Measurements from ENCODE around the gene DDX54.
"Not testable (repeated sequence)": the region's sequence is repeated elsewhere in the genome, so short reads cannot be mapped to it uniquely, and the experiment has no call there.

The DDX54 gene

GRCh38 chr12:113144806-113145205, 40.5 kb downstream of the DDX54 start:
- Histone ChIP-seq H3K9me3 (peaks cover 0 to 9% (median 7%) of the 10 kb centered on the region in 3 donors), H3K36me3 (no peaks in the 10 kb centered on the region), H3K4me3 (no peak overlapping the region), H3K4me1 (peaks cover 0 to 6% (median 2%) of the 10 kb centered on the region in 4 donors), H3K27me3 (peaks cover 0 to 14% of the 10 kb centered on the region in 2 donors), H3K27ac (no peak overlapping the region)
- no peak for DNase-seq
- no peak for TF ChIP-seq CTCF (IDR thresholded peaks at IDR 0.05)
- intact Hi-C loops (cut with DNase I; ENCODE audit: low total_unique reads): no loop called here

DNA sequence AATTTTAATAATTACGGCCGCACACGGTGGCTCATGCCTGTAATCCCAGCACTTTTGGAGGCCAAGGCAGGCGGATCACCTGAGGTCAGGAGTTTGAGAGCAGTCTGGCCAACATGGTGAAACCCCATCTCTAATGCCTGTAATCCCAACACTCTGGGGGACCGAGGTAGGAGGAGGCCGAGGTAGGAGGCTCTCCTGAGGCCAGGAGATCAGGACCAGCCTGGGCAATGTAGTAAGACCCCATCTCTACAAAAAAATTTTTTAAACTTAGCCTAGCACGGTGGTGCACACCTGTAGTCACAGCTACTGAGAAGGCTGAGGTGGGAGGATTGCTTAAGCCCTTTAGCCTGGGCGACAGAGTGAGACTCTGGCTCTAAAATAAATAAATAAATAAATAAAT, 41.3 kb downstream of the DDX54 start:
- DNase-seq: no peak
- Histone ChIP-seq H3K36me3 (no peaks in the 10 kb centered on the region), H3K4me1 (no peaks in the 10 kb centered on the region), H3K9me3 (peaks cover 0 to 9% (median 7%) of the 10 kb centered on the region in 3 donors), H3K4me3 (no peak overlapping the region), H3K27me3 (peaks cover 0 to 11% of the 10 kb centered on the region in 2 donors), H3K27ac (no peak overlapping the region)
- intact Hi-C loops (cut with DNase I; ENCODE audit: low total_unique reads): no loop called here
- TF ChIP-seq CTCF (IDR thresholded peaks at IDR 0.05): no peak

- intact Hi-C loops (cut with DNase I; ENCODE audit: low total_unique reads): no loop called here
- Histone ChIP-seq H3K9me3 (peaks cover 0 to 9% (median 7%) of the 10 kb centered on the region in 3 donors), H3K4me1 (no peaks in the 10 kb centered on the region), H3K4me3 (no peak overlapping the region), H3K36me3 (no peaks in the 10 kb centered on the region), H3K27ac (no peak overlapping the region), H3K27me3 (peaks cover 0 to 14% of the 10 kb centered on the region in 2 donors)
- no peak for DNase-seq
- no peak for TF ChIP-seq CTCF (IDR thresholded peaks at IDR 0.05)
These were observed 42.4 kb downstream of the DDX54 start for GRCh38 chr12:113142886-113143332.

DNA sequence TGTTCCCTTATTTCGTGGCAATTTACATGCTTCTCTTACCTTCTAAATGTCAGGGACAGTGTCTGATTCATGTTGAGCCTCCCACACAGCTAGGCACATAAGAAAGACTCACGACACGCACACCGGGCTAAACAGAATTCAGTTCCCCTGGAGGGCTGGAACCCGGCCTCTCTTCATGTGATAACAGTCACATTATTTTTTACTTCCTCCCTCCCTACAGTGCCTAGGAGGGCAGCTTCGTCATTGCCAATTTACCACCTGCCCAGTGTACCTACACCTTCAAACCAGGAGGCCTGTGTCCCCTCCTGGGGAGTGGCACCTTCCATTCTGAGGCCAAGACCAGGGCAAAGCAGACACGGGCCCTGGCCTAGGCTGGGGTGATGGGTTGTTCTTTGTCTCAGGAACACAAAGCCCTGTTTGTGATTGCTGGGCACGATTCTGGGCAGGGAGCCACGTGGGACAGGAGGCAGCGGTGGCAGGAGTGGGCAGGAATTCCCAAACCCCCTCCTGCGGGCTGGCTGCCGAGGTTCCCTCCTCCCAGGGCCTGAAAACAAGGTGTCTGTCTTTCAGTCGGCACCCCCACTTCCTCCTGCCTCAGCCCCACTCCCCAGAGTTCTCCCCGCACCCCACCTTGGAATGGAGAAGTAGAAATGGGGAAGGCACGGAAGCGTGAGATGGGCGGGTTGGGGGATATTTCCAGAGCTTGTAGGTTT, 42.9 kb downstream of the DDX54 start:
- Histone ChIP-seq H3K4me1 (no peaks in the 10 kb centered on the region), H3K4me3 (no peak overlapping the region), H3K9me3 (peaks cover 0 to 9% (median 7%) of the 10 kb centered on the region in 3 donors), H3K27me3 (peaks cover 0 to 18% of the 10 kb centered on the region in 2 donors), H3K36me3 (no peaks in the 10 kb centered on the region), H3K27ac (no peak overlapping the region)
- intact Hi-C loops (cut with DNase I; ENCODE audit: low total_unique reads): no loop called here
- DNase-seq: peak; percentile 46 to 74
- TF ChIP-seq CTCF (IDR thresholded peaks at IDR 0.05): no peak

GRCh38 chr12:113141716-113142115, 43.6 kb downstream of the DDX54 start:
- H3K4me3 ChIP-seq; H3K4me1 ChIP-seq; H3K27ac ChIP-seq; H3K36me3 ChIP-seq; intact Hi-C loops (cut with DNase I; ENCODE audit: low total_unique reads); H3K9me3 ChIP-seq; DNase-seq: not testable (repeated sequence)
- peaks cover 0 to 23% of the 10 kb centered on the region in 2 donors for H3K27me3 ChIP-seq

GRCh38 chr12:113140706-113141105, 44.6 kb downstream of the DDX54 start:
- Histone ChIP-seq H3K4me3 (no peak overlapping the region), H3K9me3 (no peaks in the 10 kb centered on the region), H3K27ac (no peak overlapping the region), H3K4me1 (peaks cover 0 to 8% (median 0%) of the 10 kb centered on the region in 4 donors), H3K27me3 (peaks cover 0 to 33% of the 10 kb centered on the region in 2 donors), H3K36me3 (no peaks in the 10 kb centered on the region)
- intact Hi-C loops (cut with DNase I; ENCODE audit: low total_unique reads): no loop called here
- DNase-seq: no peak
- TF ChIP-seq CTCF (IDR thresholded peaks at IDR 0.05): no peak
